Anterior cingulate cortex (tissue), 58 donors: ENCODE results near the gene CHCHD5.
"Not testable (repeated sequence)": the region's sequence is repeated elsewhere in the genome, so short reads cannot be mapped to it uniquely, and the experiment has no call there.

Source experiments
- DNase-seq, 58 donors: peaks; one replicate each; lab custom pipeline; 2025; lab: John Stamatoyannopoulos, UW

The CHCHD5 gene

DNA sequence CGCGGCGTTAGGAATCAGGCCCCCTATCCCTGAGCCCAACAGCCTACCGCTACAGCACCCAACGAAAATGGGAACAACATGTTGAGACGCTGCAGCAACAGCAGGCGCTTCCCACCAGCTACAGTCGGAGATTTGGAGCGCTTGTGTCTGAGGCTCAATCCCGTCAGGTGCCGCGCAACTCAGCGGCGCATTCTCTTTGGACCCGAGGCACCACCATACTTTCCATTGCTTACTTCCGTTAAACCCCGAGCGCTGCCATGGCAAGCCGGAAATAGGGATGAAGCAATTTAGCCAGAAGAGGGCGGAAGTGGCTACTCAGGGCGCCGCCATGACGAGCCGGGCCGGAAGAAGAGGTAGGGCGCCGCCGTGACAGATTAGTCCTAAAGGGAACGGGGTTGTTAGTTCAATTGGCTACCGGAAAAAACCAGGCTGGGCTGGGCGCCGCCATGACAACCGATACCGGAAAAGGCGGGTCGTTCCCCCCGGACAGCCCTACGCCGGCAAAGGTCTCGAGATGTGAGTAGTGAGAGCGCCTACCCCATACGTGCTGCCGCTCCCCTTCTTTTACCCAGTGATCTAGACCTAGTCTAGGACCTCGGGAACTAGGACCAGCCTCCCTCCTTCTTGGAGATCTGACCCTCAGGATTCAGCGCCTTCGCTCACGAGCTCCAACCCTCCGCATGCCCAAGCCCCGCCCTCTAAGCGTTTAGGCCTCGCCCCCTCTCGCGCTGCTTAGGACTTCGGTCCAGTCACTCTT is at the start of gene CHCHD5:
Gene CHCHD5 (plus strand): TSS at position 476 of the 757 bp plus-strand sequence. CDS start 39 bp downstream, at position 515.
- DNase-seq, result peak; percentile 74 to 98 (median 95)

GRCh38 chr2:112534826-112535225 is 49.6 kb upstream of the CHCHD5 start:
- DNase-seq, result no peak

DNA sequence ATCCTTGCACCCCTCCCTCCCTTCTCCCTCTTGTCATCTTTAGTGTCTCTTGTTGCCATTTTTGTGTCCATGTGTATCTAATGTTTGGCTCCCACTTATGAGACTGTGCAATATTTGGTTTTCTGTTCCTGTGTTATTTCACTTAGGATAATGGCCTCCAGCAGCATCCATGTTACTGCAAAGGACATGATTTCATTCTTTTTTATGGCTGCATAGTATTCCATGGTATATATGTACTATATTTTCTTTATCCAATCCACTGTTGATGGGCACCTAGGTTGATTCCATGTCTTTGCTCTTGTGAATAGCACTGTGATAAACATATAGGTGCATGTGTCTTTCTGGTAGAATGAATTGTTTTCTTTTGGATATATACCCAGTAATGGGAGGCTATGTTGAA is 47.7 kb upstream of the CHCHD5 start:
- not testable (repeated sequence) for DNase-seq

DNA sequence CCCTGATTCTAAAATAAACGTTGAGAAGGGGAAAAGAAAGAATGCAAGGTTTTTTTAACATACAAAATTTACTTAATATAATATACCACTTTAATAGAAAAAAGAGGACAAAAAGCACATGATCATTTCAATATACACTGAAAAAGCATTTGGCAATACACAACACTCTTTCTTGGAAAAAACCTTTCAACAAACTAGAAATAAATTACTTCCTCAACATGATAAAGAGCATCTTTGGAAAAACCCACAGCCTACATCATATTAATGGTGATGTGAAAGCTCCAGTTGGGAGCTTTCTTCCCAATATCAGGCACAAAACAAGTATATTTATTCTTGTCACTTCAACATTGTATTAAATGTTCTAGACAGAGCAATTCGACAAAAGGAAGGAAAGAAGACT is 45.1 kb upstream of the CHCHD5 start:
- DNase-seq, result no peak

DNA sequence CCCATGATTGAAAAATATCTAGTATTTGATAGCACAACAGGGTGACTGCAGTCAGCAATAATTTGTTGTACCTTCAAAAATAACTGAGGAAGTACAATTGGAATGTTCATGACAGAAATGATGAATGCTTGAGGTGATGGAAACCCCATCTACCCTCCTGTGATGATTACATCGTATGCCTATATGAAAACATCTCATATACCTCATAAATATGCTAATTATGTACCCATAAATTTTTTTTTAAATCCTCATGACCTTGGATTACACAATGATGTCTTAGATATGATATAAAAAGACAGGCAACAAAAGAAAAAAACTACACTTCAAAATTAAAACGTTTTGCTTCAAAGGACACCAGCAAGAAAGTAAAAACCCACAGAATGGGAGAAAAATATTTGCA is 43.5 kb upstream of the CHCHD5 start:
- DNase-seq, result no peak

- peak in 46 of 58 donors; percentile 7 to 98 (median 86) for DNase-seq
Observed at GRCh38 chr2:112541315-112542122, 42.9 kb upstream of the CHCHD5 start.

DNA sequence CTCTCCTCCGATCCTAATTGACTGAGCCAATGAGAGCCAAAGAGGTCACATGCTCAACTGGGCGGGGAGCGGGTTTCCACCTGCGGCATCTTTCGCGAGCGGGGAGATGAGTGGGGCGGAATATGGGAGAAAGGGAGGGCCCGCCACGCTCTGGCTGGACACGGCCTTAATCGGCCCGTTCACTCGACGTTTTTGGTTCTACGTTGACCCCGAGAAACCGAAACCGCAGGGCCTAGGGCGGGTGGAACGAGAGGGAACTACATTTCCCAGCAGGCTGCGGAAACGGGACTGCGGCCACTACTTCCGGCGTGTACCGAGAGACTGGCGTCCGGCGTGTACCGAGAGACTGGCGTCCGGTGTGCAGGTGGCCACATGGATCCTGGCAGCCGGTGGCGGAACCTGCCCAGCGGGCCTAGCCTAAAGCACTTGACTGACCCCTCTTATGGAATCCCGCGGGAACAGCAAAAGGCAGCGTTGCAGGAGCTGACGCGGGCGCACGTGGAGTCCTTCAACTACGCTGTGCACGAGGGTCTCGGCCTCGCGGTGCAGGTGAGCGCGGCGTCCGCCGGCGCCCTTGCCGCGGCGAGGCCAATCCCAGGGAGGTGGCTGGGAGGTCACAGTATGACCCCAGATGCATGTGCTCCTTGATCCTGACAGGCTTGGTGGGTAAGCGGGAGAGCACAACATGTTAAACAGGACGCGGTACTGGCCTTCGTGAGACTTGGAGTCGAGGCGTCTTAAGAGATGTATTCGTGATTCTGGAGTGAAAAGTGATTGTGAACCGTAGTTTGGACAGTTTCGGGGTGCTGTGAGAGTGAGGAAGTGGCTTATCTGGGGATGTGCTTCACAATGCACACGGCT is 42.1 kb upstream of the CHCHD5 start, which contains the start of gene POLR1B:
Gene POLR1B (plus strand): TSS at position 343 of the 861 bp plus-strand sequence. CDS start 30 bp downstream, at position 373.
- DNase-seq, result peak; percentile 29 to 97 (median 89)

- DNase-seq, result no peak
Observed at GRCh38 chr2:112542984-112543661, 41.3 kb upstream of the CHCHD5 start.

- no peak for DNase-seq
Observed at GRCh38 chr2:112547333-112547732, 37.1 kb upstream of the CHCHD5 start.

- DNase-seq, result no peak
Observed at GRCh38 chr2:112548980-112549379, 35.4 kb upstream of the CHCHD5 start.

DNA sequence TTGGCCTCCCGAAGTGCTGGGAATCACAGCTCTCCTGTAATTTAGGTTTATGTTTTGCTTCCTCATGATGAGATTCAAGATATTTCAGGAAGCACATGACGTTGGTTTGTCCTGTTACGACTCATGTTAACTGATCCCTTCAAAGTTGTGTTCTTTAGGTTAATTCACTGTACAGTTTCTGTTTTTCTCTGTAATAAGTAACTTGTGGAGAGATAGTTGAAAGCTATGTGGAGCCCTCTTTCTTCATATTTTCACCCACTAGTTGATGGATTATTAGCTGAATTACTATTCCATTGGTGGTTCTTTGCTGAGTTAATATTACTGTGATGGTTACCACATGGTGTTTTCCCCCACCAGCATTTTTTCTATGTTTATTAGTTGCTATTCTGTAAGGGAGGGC is 18.3 kb upstream of the CHCHD5 start:
- DNase-seq, result no peak

DNA sequence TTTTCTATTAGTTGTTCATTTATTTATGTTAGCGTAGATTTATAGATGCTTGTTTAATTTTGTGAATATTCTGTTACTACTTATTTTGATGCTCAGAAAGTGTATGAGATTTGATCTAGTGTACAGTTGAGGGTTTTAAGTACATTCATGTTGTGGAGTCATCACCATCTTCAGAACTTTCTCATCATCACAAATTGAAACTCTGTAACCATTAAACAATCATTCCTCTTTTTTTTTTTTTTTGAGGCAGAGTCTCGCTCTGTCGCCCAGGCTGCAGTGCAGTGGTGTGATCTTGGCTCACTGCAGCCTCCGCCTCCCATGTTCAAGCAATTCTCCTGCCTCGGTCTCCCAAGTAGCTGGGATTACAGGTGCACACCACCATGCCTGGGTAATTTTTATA is 17.9 kb upstream of the CHCHD5 start:
- DNase-seq, result not testable (repeated sequence)

DNA sequence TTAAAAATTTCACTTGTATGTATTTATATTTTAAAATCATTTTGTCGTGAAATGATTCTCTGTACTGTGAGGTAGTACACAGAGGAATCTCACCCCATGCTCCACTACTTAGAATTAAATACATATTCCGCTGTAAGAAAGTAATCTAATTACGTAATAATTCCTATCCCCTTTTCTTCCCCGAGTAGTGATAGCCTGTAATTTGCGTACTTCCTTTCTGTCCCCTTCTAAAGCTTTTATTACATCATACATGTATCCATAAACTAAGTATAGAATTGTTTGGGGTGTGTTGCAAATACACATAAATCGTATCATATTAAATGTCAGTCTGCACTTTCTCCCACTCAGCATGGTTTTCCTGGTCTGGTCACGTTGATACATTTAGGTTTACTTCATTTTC is 12.4 kb upstream of the CHCHD5 start:
- no peak for DNase-seq

GRCh38 chr2:112577756-112578155 is 6.7 kb upstream of the CHCHD5 start:
- no peak for DNase-seq

GRCh38 chr2:112579241-112579640 is 5.2 kb upstream of the CHCHD5 start:
- peak in 2 of 58 donors; percentile 39 to 46 for DNase-seq

DNA sequence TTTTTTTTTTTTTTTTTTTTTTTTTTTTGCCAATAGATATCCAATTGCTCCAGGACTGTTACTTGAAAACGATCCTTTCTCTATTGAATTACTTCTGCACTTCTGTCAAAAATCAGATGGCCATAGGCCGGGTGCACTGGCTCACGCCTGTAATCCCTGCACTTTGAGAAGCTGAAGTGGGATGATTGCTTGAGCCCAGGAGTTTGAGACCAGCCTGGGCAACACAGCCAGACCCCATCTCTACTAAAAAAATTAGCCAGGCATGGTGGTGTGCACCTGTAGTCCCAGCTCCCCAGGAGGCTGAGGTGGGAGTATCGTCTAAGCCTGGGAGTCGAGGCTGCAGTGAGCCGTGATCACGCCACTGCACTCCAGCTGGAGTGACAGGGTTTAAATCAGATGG is 4.3 kb upstream of the CHCHD5 start:
- DNase-seq, result no peak

DNA sequence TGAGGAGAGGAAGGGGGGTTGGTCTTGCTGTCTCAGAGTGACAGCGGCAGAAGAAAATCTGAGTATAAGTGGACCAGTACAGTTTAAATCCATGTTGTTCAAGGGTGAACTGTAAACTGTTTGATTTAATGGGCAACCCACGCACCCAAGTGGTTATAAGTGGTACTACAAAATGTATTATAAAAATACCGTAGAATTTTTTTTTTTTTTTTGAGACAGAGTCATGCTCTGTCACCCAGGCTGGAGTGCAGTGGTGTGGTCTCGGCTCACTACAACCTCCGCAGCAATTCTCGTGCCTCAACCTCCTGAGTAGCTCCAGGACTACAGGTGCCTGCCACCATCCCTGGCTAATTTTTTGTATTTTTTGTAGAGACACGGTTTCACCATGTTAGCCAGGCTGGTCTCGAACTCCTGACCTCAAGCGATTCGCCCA is 2.1 kb upstream of the CHCHD5 start:
- peak in 3 of 58 donors; percentile 12 to 36 (median 17) for DNase-seq

- peak in 4 of 58 donors; percentile 21 to 81 (median 42) for DNase-seq
Observed at GRCh38 chr2:112583497-112584133, 794 bp upstream of the CHCHD5 start.

- DNase-seq, result no peak
Observed at GRCh38 chr2:112584891-112585250, 462 bp downstream of the CHCHD5 start.
